GM12878 (cell line): ENCODE measurements around the gene RECK. TPM values are rescaled to one million over a fixed set of nuclear protein-coding genes. Genes with fewer than 3 reads are reported as not detected.

ENCODE experiments used
- ATAC-seq: fragments of 200-7000 bp; cut with Tn5 transposase; 3 replicates; pipeline ENCODE4 v1.9.1; 2020; ENCODE audit warnings: mild to moderate bottlenecking, moderate library complexity
- BruUV-seq: library from RNA; stranded (reverse); fragments of 400-500 nt; replicated peaks from 2 replicates; lab custom pipeline; 2021; lab: Mats Ljungman, UMichigan
- CTCF ChIA-PET: fragments of 300-600 bp; sonication (Branson Sonifier 250); formaldehyde crosslinking; extraction: SDS; loops from one replicate; lab custom pipeline; 2021; ENCODE audit warnings: inconsistent platforms; lab: Yijun Ruan, JAX
- POLR2A ChIA-PET: fragments of 350-600 bp; formaldehyde crosslinking; extraction: SDS; loops from one replicate; lab custom pipeline; 2021; ENCODE audit warnings: inconsistent platforms; lab: Charles Lee
- RAD21 ChIA-PET: fragments of 300-600 bp; sonication (Branson Sonifier 250); formaldehyde crosslinking; loops from one replicate; lab custom pipeline; 2023; ENCODE audit warnings: antibody characterized with exemption; ENCODE audit not compliant: unreplicated experiment; lab: Charles Lee
- SMC1A ChIA-PET: fragments of 300-600 bp; sonication (Branson Sonifier 250); formaldehyde crosslinking; loops from one replicate; lab custom pipeline; 2023; ENCODE audit not compliant: unreplicated experiment, uncharacterized antibody; lab: Charles Lee
- DNase-seq: peaks from one replicate; pipeline ENCODE4 v3.0.0-alpha.2; 2011; ENCODE audit warnings: low read depth, low spot score
- FAIRE-seq: peaks from 3 replicates; lab custom pipeline; 2011; peaks lifted over from hg19 to GRCh38; lab: Jason Lieb, UNC
- H2AFZ ChIP-seq: 2 replicates; pipeline ENCODE4 v1.6.0; 2011; ENCODE audit warnings: low read depth, low read length, control low read depth; ENCODE audit not compliant: control insufficient read depth
- H3K27ac ChIP-seq: 2 replicates; pipeline ENCODE4 v1.5.1; 2011; ENCODE audit warnings: control low read depth; ENCODE audit not compliant: control insufficient read depth, insufficient read depth
- H3K27me3 ChIP-seq, 2 experiments: replicated peaks in 1 of 2; 2 replicates each; pipeline versions ENCODE4 v1.6.0 to v1.6.1; 2011; ENCODE audit warnings: low read length in 1 of 2; ENCODE audit not compliant: control insufficient read depth in 2 of 2, insufficient read depth in 2 of 2
- H3K36me3 ChIP-seq, 2 experiments: 2 replicates each; pipeline ENCODE4 v1.5.1; 2011; ENCODE audit warnings: low read length in 1 of 2; ENCODE audit not compliant: control insufficient read depth in 2 of 2, insufficient read depth in 2 of 2
- H3K4me1 ChIP-seq: 2 replicates; pipeline ENCODE4 v1.6.1; 2011; ENCODE audit warnings: mild to moderate bottlenecking, low read length, moderate library complexity, mixed read lengths; ENCODE audit not compliant: control insufficient read depth, insufficient read depth
- H3K4me2 ChIP-seq: 2 replicates; pipeline ENCODE4 v1.6.0; 2011; ENCODE audit warnings: control low read depth; ENCODE audit not compliant: control insufficient read depth, insufficient read depth
- H3K4me3 ChIP-seq: fragments of 200-600 bp; sonication (generic); 2 replicates; pipeline ENCODE4 v1.5.1; 2016
- H3K79me2 ChIP-seq: 2 replicates; pipeline ENCODE4 v1.6.0; 2011; ENCODE audit warnings: low read length; ENCODE audit not compliant: control insufficient read depth, insufficient read depth
- H3K9ac ChIP-seq: 2 replicates; pipeline ENCODE4 v1.8.0; 2011; ENCODE audit warnings: low read length, control low read depth, mixed read lengths; ENCODE audit not compliant: control insufficient read depth, insufficient read depth
- H3K9me3 ChIP-seq: replicated peaks from 3 replicates; pipeline ENCODE4 v1.5.1; 2011; ENCODE audit warnings: mild to moderate bottlenecking, low read length; ENCODE audit not compliant: control insufficient read depth, insufficient read depth
- H4K20me1 ChIP-seq: 2 replicates; pipeline ENCODE4 v1.6.0; 2011; ENCODE audit not compliant: control insufficient read depth, insufficient read depth
- ATF2 ChIP-seq: IDR thresholded peaks from 2 replicates; pipeline ENCODE4 v1.6.1; 2012; ENCODE audit warnings: low read length, inconsistent platforms
- FOS ChIP-seq: IDR thresholded peaks from 3 replicates; pipeline ENCODE4 v1.6.1; 2011; ENCODE audit warnings: borderline replicate concordance; ENCODE audit not compliant: insufficient read length; ENCODE audit errors: extremely low read depth
- GATAD2B ChIP-seq: fragments of 450-650 bp; conservative IDR thresholded peaks from 2 replicates; pipeline ENCODE4 v1.6.1; 2017; ENCODE audit warnings: low read depth, mild to moderate bottlenecking, moderate library complexity
- HCFC1 ChIP-seq: fragments of 150-350 bp; IDR thresholded peaks from 2 replicates; pipeline ENCODE4 v1.6.1; 2014; ENCODE audit warnings: low read length
- MTA3 ChIP-seq: IDR thresholded peaks from 2 replicates; pipeline ENCODE4 v1.6.1; 2012; ENCODE audit warnings: low read length, inconsistent platforms, borderline replicate concordance
- MYB ChIP-seq: fragments of 150-350 bp; IDR thresholded peaks from 2 replicates; pipeline ENCODE4 v1.6.1; 2014; ENCODE audit warnings: mild to moderate bottlenecking, low read depth, low read length, borderline replicate concordance
- NFYB ChIP-seq: IDR thresholded peaks from 2 replicates; pipeline ENCODE4 v1.6.1; 2011; ENCODE audit warnings: low read depth, mild to moderate bottlenecking, low read length, improper control_type of control experiment, moderate library complexity; ENCODE audit not compliant: insufficient read depth
- RAD21 ChIP-seq: IDR thresholded peaks from 2 replicates; pipeline ENCODE4 v1.6.1; 2011; ENCODE audit warnings: mild to moderate bottlenecking, low read depth, low read length, moderate library complexity; ENCODE audit not compliant: insufficient read depth
- SMAD1 ChIP-seq: fragments of 450-650 bp; IDR thresholded peaks from 2 replicates; pipeline ENCODE4 v1.6.1; 2018; ENCODE audit warnings: mild to moderate bottlenecking, low read depth; ENCODE audit not compliant: partially characterized antibody
- SUZ12 ChIP-seq: fragments of 200-600 bp; sonication (generic); IDR thresholded peaks from one replicate; pipeline ENCODE4 v1.6.1; 2018; ENCODE audit warnings: antibody characterized with exemption, mild to moderate bottlenecking; ENCODE audit not compliant: unreplicated experiment
- TAF1 ChIP-seq: IDR thresholded peaks from 2 replicates; pipeline ENCODE4 v1.6.1; 2011; ENCODE audit warnings: mild to moderate bottlenecking, low read depth, low read length, borderline replicate concordance
- TBL1XR1 ChIP-seq: IDR thresholded peaks from 2 replicates; pipeline ENCODE4 v1.6.1; 2012; ENCODE audit warnings: low read depth, low read length, improper control_type of control experiment
- ZBED1 ChIP-seq: IDR thresholded peaks from 2 replicates; pipeline ENCODE4 v1.6.1; 2016; ENCODE audit warnings: borderline replicate concordance
- ZNF274 ChIP-seq: IDR thresholded peaks from one replicate; pipeline ENCODE4 v1.8.0; 2011; ENCODE audit not compliant: insufficient read length, insufficient read depth
- ZNF622 ChIP-seq: fragments of 450-650 bp; IDR thresholded peaks from 2 replicates; pipeline ENCODE4 v1.6.1; 2017; ENCODE audit warnings: mild to moderate bottlenecking, inconsistent platforms
- ZZZ3 ChIP-seq: IDR thresholded peaks from 2 replicates; pipeline ENCODE4 v1.6.1; 2011; ENCODE audit warnings: low read depth; ENCODE audit not compliant: control insufficient read depth, insufficient read length
- WGBS: methylation state at CpG from one replicate; pipeline ENCODE4 v1.1.6; 2016; ENCODE audit warnings: low lambda C conversion rate; ENCODE audit not compliant: insufficient replicate concordance, insufficient coverage; ENCODE audit errors: missing lambda C conversion rate; 5-methylcytosine and 5-hydroxymethylcytosine counted together
- in situ Hi-C: fragments of 300-500 bp; cut with MboI; formaldehyde crosslinking; loops from 9 replicates; pipeline ENCODE4 v1.14.3; 2018; ENCODE audit warnings: mixed read lengths
- intact Hi-C: fragments of 100-400 bp; cut with micrococcal nuclease; formaldehyde crosslinking; loops from one replicate; pipeline ENCODE4 v1.14.2; 2022; ENCODE audit not compliant: unreplicated experiment
- polyA plus RNA-seq, 11 experiments: library from polyadenylated mRNA; depleted of rRNA in 4 of 11; unstranded in 6 of 11; stranded (reverse) in 5 of 11; fragments of >200 nt; fragmentation: Nextera tagmentation in 4 of 11; fragmentation: Illumina TruSeq in 1 of 11; extraction: Ambion mirVana in 4 of 11; extraction: Trizol in 1 of 11; gene quantifications; 1 replicate in 1 of 11; 2 replicates in 10 of 11; pipeline versions ENCODE4 v1.2.1 to v1.2.3, GENCODE V29; 2011 to 2016; ENCODE audit warnings: inconsistent platforms in 2 of 11, missing spikeins in 2 of 11, low read depth in 1 of 11
- total RNA-seq, 4 experiments: library from RNA; depleted of rRNA in 3 of 4; stranded (reverse); fragments of >200 nt in 3 of 4; fragmentation: Illumina TruSeq in 1 of 4; extraction: Trizol in 1 of 4; gene quantifications; 2 replicates each; pipeline versions ENCODE4 v1.2.1 to v1.2.3, GENCODE V29; 2013 to 2021

Gene RECK
- total and polyA plus RNA-seq, 10 of the 15 experiments (the other 5 are each of a cell fraction or from before 2014, with no cell fraction given) = 0.02 to 0.40 (median 0.13) TPM

- Histone ChIP-seq H4K20me1 (no peaks in the 10 kb centered on the region), H3K4me1 (no peaks in the 10 kb centered on the region), H3K4me2 (no peak overlapping the region), H3K9me3 (no peaks in the 10 kb centered on the region), H3K4me3 (no peak overlapping the region), H3K27ac (no peak overlapping the region), H3K36me3 (no peaks in the 10 kb centered on the region), H3K27me3 (no peaks in the 10 kb centered on the region; a peak in 1 of 4 replicates), H2AFZ (no peak overlapping the region), H3K9ac (no peak overlapping the region), H3K79me2 (no peaks in the 10 kb centered on the region)
- WGBS = 0% methylated on average over 2 of the region's 2 CpGs
- DNase-seq = no peak
- FAIRE-seq = no peak
- ChIA-PET RAD21 (no interaction called here), POLR2A (no interaction called here), SMC1A (interaction anchor here (1.0 kb wide), 1 partner anchor 27 kb away, joined by 3 read pairs; no protein-coding TSS in a partner anchor), CTCF (interaction anchor here (1.0 to 2.0 kb wide), 6 partner anchors 12 to 93 kb away, joined by 3 to 6 read pairs (median 4); no protein-coding TSS in a partner anchor)
- in situ Hi-C loops = no loop called here
- intact Hi-C loops = no loop called here
- no TSS peak for BruUV-seq
- TF ChIP-seq GATAD2B = no peak
- no peak for TF ChIP-seq ZNF274
- no peak for TF ChIP-seq TAF1
- no peak for TF ChIP-seq ZNF622
- no peak for TF ChIP-seq SMAD1
- no peak for TF ChIP-seq RAD21
- TF ChIP-seq NFYB = no peak
- no peak for TF ChIP-seq TBL1XR1
- TF ChIP-seq FOS = no peak
- TF ChIP-seq ZBED1 = no peak
- no peak for TF ChIP-seq MTA3
- TF ChIP-seq ATF2 = no peak
- TF ChIP-seq SUZ12 = no peak
- no peak for TF ChIP-seq ZZZ3
- no peak for TF ChIP-seq HCFC1
- no peak for TF ChIP-seq MYB
- no peak for ATAC-seq
Observed at GRCh38 chr9:35994959-35995358, 41.8 kb upstream of the RECK start.
